Measurements from ENCODE around the gene ETV6. TPM values are rescaled to one million over a fixed set of nuclear protein-coding genes. Genes with fewer than 3 reads are reported as not detected.

The ETV6 gene
- polyA plus RNA-seq, 1 donor (not counting 4 experiments of a cell fraction or from before 2014, with no cell fraction given) = 5.3 TPM

DNA sequence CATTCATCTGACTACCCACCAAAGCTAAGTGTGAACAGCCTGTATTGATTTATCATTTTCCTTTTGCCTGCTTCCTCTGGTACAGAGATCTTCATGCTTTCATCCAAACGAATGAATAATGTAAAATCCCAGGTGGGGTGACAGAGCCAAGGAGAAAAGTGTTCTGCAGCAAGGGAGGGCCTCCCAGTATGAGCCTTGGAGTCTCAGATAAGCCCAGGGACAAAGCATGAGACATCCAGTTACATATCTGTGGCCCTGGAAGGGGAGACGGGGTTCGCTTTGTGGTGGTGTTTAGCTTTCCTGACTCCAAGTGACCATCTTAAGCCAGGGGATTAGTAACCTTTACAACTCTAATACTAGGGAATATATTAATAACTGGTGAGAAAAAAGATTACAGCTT, 177.1 kb downstream of the ETV6 start:
- H3K27ac ChIP-seq (ENCODE audit: control insufficient read depth, insufficient read depth, low read length) = no peak overlapping the region

DNA sequence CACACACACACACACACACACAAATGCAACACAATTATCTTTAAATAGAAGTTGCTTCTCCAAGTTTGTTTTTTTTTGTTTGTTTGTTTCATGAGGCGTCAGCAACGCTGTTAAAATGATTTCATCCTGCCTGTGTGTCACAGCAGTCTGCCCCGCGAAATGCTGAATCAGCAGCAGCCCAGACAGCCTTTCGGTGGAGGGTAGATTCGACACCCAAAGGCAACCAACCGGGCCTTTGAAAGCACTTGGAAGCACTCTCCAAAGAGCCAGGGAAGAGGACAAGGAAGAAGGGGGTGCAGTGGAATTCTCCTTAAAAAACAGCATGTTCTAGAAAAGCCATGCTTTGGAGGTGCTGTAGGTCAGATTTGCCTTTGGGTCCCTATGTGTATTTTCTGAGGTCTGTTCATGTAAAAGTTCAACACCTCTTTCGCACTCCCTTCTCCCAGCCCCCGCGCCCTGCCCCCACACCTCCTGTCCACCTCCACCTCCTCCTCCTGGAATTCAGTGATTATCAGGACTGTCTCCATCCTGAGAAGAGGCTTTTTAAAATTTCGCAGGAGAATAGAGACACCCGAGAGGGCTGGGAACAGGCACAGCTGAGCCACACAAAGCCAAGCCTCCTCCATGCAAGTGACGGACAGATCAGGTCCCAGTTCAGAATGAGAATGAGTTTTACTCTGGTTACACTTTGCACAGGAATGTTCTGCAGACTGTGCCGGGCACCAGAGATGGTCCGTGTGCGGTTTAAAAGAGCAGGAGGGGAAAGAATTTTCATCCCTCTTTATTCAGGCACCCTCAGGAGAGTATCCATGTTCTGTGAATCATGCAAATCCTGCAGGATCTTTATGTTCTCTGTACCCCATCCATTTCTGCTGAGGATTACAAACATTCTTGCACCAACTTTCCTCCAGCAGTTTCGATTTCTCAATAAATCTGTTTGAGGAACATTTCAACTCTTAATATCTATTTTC, 177.9 kb downstream of the ETV6 start:
- dilution Hi-C loops (cut with MboI; ENCODE audit: extremely low pct_ligation_motif_present, low sequenced_read_pairs) = no loop called here
- TF ChIP-seq, protein P1, sequence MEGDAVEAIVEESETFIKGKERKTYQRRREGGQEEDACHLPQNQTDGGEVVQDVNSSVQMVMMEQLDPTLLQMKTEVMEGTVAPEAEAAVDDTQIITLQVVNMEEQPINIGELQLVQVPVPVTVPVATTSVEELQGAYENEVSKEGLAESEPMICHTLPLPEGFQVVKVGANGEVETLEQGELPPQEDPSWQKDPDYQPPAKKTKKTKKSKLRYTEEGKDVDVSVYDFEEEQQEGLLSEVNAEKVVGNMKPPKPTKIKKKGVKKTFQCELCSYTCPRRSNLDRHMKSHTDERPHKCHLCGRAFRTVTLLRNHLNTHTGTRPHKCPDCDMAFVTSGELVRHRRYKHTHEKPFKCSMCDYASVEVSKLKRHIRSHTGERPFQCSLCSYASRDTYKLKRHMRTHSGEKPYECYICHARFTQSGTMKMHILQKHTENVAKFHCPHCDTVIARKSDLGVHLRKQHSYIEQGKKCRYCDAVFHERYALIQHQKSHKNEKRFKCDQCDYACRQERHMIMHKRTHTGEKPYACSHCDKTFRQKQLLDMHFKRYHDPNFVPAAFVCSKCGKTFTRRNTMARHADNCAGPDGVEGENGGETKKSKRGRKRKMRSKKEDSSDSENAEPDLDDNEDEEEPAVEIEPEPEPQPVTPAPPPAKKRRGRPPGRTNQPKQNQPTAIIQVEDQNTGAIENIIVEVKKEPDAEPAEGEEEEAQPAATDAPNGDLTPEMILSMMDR (optimal IDR thresholded peaks at IDR 0.05 in 1 of 3, IDR thresholded peaks at IDR 0.05 in 1 of 3, conservative IDR thresholded peaks at IDR 0.05 in 1 of 3; ENCODE audit: extremely low read depth in 1 of 3, insufficient read depth in 2 of 3, low read length in 3 of 3) = no peak
- no peak for TF ChIP-seq EZH2 (IDR thresholded peaks at IDR 0.05; ENCODE audit: low read length)
- Histone ChIP-seq H3K9ac (ENCODE audit: control insufficient read depth, extremely low read depth, insufficient read depth, low read length) (no peak overlapping the region), H3K27ac (ENCODE audit: control insufficient read depth, insufficient read depth, low read length) (no peak overlapping the region), H3K4me3 (ENCODE audit: control insufficient read depth in 2 of 3, extremely low read depth in 1 of 3, insufficient read depth in 2 of 3, low read depth in 1 of 3, low read length in 3 of 3) (no peak overlapping the region), H4K20me1 (ENCODE audit: control insufficient read depth, extremely low read depth, insufficient read depth, low read length) (no peaks in the 10 kb centered on the region), H3K36me3 (ENCODE audit: control insufficient read depth in 2 of 2, extremely low read depth in 1 of 2, insufficient read depth in 2 of 2, low read length in 2 of 2) (peaks cover 0 to 5% of the 10 kb centered on the region in 2 experiments), H3K79me2 (ENCODE audit: control insufficient read depth, insufficient read depth, low read length) (no peaks in the 10 kb centered on the region), H3K4me2 (ENCODE audit: control insufficient read depth, extremely low read depth, insufficient read depth, low read depth, low read length) (no peak overlapping the region), H3K27me3 (ENCODE audit: control insufficient read depth, extremely low read depth, insufficient read depth, low read length) (no peaks in the 10 kb centered on the region), H3K4me1 (ENCODE audit: control insufficient read depth, extremely low read depth, insufficient read depth, low read length) (peaks cover 18% of the 10 kb centered on the region), H3K9me3 (ENCODE audit: control insufficient read depth, low read depth, low read length) (no peaks in the 10 kb centered on the region), H3K9me1 (ENCODE audit: control insufficient read depth, extremely low read depth, insufficient read depth, low read length) (no peaks in the 10 kb centered on the region), H2AFZ (ENCODE audit: control insufficient read depth, low read length) (no peak overlapping the region)
- DNase-seq (ENCODE audit: low read depth, low spot score) = no peak
- FAIRE-seq = no peak

More for the DNA sequence above, 177.1 kb downstream of the ETV6 start:
- H3K9ac ChIP-seq (ENCODE audit: control insufficient read depth, extremely low read depth, insufficient read depth, low read length) = no peak overlapping the region
- H3K36me3 ChIP-seq (ENCODE audit: control insufficient read depth in 2 of 2, extremely low read depth in 1 of 2, insufficient read depth in 2 of 2, low read length in 2 of 2) = peaks cover 0 to 5% of the 10 kb centered on the region in 2 experiments
- TF ChIP-seq, protein P1 (optimal IDR thresholded peaks at IDR 0.05 in 1 of 3, IDR thresholded peaks at IDR 0.05 in 1 of 3, conservative IDR thresholded peaks at IDR 0.05 in 1 of 3; ENCODE audit: extremely low read depth in 1 of 3, insufficient read depth in 2 of 3, low read length in 3 of 3) = no peak
- H3K9me3 ChIP-seq (ENCODE audit: control insufficient read depth, low read depth, low read length) = no peaks in the 10 kb centered on the region
- FAIRE-seq = no peak
- H3K4me2 ChIP-seq (ENCODE audit: control insufficient read depth, extremely low read depth, insufficient read depth, low read depth, low read length) = no peak overlapping the region
- no peak overlapping the region for H2AFZ ChIP-seq (ENCODE audit: control insufficient read depth, low read length)
- H3K9me1 ChIP-seq (ENCODE audit: control insufficient read depth, extremely low read depth, insufficient read depth, low read length) = no peaks in the 10 kb centered on the region
- H3K27me3 ChIP-seq (ENCODE audit: control insufficient read depth, extremely low read depth, insufficient read depth, low read length) = no peaks in the 10 kb centered on the region
- H3K4me1 ChIP-seq (ENCODE audit: control insufficient read depth, extremely low read depth, insufficient read depth, low read length) = peaks cover 24% of the 10 kb centered on the region
- no peak for DNase-seq (ENCODE audit: low read depth, low spot score)
- no peaks in the 10 kb centered on the region for H4K20me1 ChIP-seq (ENCODE audit: control insufficient read depth, extremely low read depth, insufficient read depth, low read length)
- dilution Hi-C loops (cut with MboI; ENCODE audit: extremely low pct_ligation_motif_present, low sequenced_read_pairs) = no loop called here
- H3K79me2 ChIP-seq (ENCODE audit: control insufficient read depth, insufficient read depth, low read length) = no peaks in the 10 kb centered on the region
- H3K4me3 ChIP-seq (ENCODE audit: control insufficient read depth in 2 of 3, extremely low read depth in 1 of 3, insufficient read depth in 2 of 3, low read depth in 1 of 3, low read length in 3 of 3) = no peak overlapping the region
